Hepatocyte (in vitro differentiated cells): ENCODE measurements around the gene CHIC1. TPM values are rescaled to one million over a fixed set of nuclear protein-coding genes. Genes with fewer than 3 reads are reported as not detected.

ENCODE experiments used
- DNase-seq: peaks from one replicate; pipeline ENCODE4 v3.0.0-alpha.2; 2016; ENCODE audit warnings: low spot score
- H2AFZ ChIP-seq: fragments of 200-600 bp; sonication (generic); 2 replicates; pipeline ENCODE4 v1.6.0; 2016; ENCODE audit warnings: antibody characterized with exemption, mild to moderate bottlenecking
- H3K27ac ChIP-seq: fragments of 200-600 bp; sonication (generic); 2 replicates; pipeline ENCODE4 v1.5.1; 2016; ENCODE audit warnings: mild to moderate bottlenecking
- H3K27me3 ChIP-seq: fragments of 200-600 bp; sonication (generic); 2 replicates; pipeline ENCODE4 v1.6.1; 2016
- H3K36me3 ChIP-seq: fragments of 200-600 bp; sonication (generic); replicated peaks from 2 replicates; pipeline ENCODE4 v1.5.1; 2016; ENCODE audit warnings: low read depth; ENCODE audit not compliant: insufficient read depth
- H3K4me1 ChIP-seq: fragments of 200-600 bp; sonication (generic); 2 replicates; pipeline ENCODE4 v1.5.1; 2016; ENCODE audit warnings: mild to moderate bottlenecking, moderate library complexity; ENCODE audit not compliant: insufficient read depth
- H3K4me2 ChIP-seq: fragments of 200-600 bp; sonication (generic); 2 replicates; pipeline ENCODE4 v1.6.0; 2016
- H3K4me3 ChIP-seq: fragments of 200-600 bp; sonication (generic); 2 replicates; pipeline ENCODE4 v1.5.1; 2016; ENCODE audit warnings: mild to moderate bottlenecking
- H3K79me2 ChIP-seq: fragments of 200-600 bp; sonication (generic); 2 replicates; pipeline ENCODE4 v1.6.0; 2017; ENCODE audit warnings: mild to moderate bottlenecking
- H3K9me2 ChIP-seq: fragments of 200-600 bp; sonication (generic); replicated peaks from 2 replicates; pipeline ENCODE4 v1.6.0; 2017; ENCODE audit warnings: mild to moderate bottlenecking; ENCODE audit not compliant: insufficient read depth
- H3K9me3 ChIP-seq: fragments of 200-600 bp; sonication (generic); 2 replicates; pipeline ENCODE4 v1.5.1; 2016; ENCODE audit warnings: low read depth, mild to moderate bottlenecking
- H4K20me1 ChIP-seq: fragments of 200-600 bp; sonication (generic); 2 replicates; pipeline ENCODE4 v1.6.0; 2016; ENCODE audit warnings: mild to moderate bottlenecking; ENCODE audit not compliant: insufficient read depth, poor library complexity, severe bottlenecking
- EZH2 ChIP-seq: fragments of 200-600 bp; sonication (generic); IDR thresholded peaks from 2 replicates; pipeline ENCODE4 v1.6.1; 2016; ENCODE audit warnings: antibody characterized with exemption, mild to moderate bottlenecking, borderline replicate concordance
- EZH2phosphoT487 ChIP-seq: fragments of 200-600 bp; sonication (generic); IDR thresholded peaks from one replicate; pipeline ENCODE4 v1.6.1; 2018; ENCODE audit warnings: antibody characterized with exemption, mild to moderate bottlenecking, low read depth, moderate library complexity; ENCODE audit not compliant: unreplicated experiment, severe bottlenecking
- WGBS: methylation state at CpG from one replicate; pipeline ENCODE4 v1.1.6; 2016; ENCODE audit warnings: low lambda C conversion rate; ENCODE audit errors: missing lambda C conversion rate; 5-methylcytosine and 5-hydroxymethylcytosine counted together
- polyA plus RNA-seq: library from polyadenylated mRNA; unstranded; fragments of >200 nt; fragmentation: Nextera tagmentation; extraction: Ambion mirVana; gene quantifications from 2 replicates; pipeline ENCODE4 v1.2.1, GENCODE V29; 2016
- total RNA-seq: library from RNA; depleted of rRNA; stranded (reverse); fragments of >200 nt; gene quantifications from 2 replicates; pipeline ENCODE4 v1.2.3, GENCODE V29; 2014
- TF ChIP-seq, protein P1 (sequence below): fragments of 200-600 bp; sonication (generic); IDR thresholded peaks from 2 replicates; pipeline ENCODE4 v1.5.1; 2016; ENCODE audit warnings: antibody characterized with exemption, mild to moderate bottlenecking; ENCODE audit not compliant: poor library complexity

CHIC1 gene
- total and polyA plus RNA-seq, 2 experiments from 2014 or later = 1.3 to 15.9 TPM

- no peaks in the 10 kb centered on the region for H4K20me1 ChIP-seq
- H3K4me1 ChIP-seq = no peaks in the 10 kb centered on the region
- H3K27me3 ChIP-seq = no peaks in the 10 kb centered on the region
- no peaks in the 10 kb centered on the region for H3K36me3 ChIP-seq
- no peak overlapping the region for H2AFZ ChIP-seq
- H3K9me2 ChIP-seq = no peaks in the 10 kb centered on the region
- WGBS = 70% methylated on average over 2 of the region's 2 CpGs
- TF ChIP-seq, protein P1, sequence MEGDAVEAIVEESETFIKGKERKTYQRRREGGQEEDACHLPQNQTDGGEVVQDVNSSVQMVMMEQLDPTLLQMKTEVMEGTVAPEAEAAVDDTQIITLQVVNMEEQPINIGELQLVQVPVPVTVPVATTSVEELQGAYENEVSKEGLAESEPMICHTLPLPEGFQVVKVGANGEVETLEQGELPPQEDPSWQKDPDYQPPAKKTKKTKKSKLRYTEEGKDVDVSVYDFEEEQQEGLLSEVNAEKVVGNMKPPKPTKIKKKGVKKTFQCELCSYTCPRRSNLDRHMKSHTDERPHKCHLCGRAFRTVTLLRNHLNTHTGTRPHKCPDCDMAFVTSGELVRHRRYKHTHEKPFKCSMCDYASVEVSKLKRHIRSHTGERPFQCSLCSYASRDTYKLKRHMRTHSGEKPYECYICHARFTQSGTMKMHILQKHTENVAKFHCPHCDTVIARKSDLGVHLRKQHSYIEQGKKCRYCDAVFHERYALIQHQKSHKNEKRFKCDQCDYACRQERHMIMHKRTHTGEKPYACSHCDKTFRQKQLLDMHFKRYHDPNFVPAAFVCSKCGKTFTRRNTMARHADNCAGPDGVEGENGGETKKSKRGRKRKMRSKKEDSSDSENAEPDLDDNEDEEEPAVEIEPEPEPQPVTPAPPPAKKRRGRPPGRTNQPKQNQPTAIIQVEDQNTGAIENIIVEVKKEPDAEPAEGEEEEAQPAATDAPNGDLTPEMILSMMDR = no peak
- no peak for TF ChIP-seq EZH2phosphoT487
- no peak for TF ChIP-seq EZH2
- no peak for DNase-seq
- H3K4me2 ChIP-seq = no peak overlapping the region
- H3K27ac ChIP-seq = no peak overlapping the region
- no peaks in the 10 kb centered on the region for H3K79me2 ChIP-seq
- no peak overlapping the region for H3K4me3 ChIP-seq
- no peaks in the 10 kb centered on the region for H3K9me3 ChIP-seq
Measured at GRCh38 chrX:73728602-73729001, 165.6 kb downstream of the CHIC1 start.

Other genes starting within 250 kb of the CHIC1 start
- gene CDX4, start 116.1 kb upstream of the CHIC1 start, total RNA-seq = not detected in 2 replicates
- gene CDX4, start 116.1 kb upstream of the CHIC1 start, polyA plus RNA-seq = not detected in 2 replicates